ENCODE results near the gene SERPINB6. TPM values are rescaled to one million over a fixed set of nuclear protein-coding genes. Genes with fewer than 3 reads are reported as not detected.

The SERPINB6 gene
- total RNA-seq, 1 experiment from 2014 or later, result 131 TPM

DNA sequence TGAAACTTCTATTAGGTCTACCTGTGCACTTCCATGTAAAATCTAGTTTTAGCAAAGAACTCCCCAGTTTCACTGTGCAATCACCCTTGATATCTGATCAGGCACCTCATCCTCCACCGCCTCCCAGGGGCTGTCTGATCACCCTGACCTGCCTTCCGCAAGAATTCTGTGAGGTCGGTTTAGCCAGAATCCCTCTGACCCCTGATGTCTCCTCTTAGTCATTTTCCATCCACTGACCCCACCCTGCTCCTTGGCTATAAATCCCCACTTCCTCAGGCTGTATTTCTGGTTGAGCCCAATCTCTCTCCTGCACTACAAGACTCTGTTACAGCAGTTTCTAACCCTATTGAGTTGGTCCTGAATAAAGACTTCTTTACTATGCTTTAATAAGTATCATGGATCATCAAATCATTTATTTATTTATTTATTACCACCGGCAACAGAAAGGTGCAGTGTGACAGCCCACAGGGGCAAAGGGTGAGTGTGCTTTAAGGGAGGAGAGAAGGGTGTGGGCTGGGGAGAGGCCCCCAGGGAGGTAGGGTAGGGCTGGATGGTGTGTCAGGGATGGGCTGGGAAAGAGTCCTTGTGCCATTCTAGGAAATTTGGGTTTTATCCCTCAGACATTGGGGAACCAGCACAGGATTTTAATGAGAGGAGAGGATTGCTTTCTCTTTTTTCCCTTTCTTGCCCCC lies 11.2 kb upstream of the SERPINB6 start:
- Histone ChIP-seq H3K27me3 (ENCODE audit: control insufficient read depth, insufficient read depth, low read length) (no peaks in the 10 kb centered on the region), H3K36me3 (ENCODE audit: control insufficient read depth, insufficient read depth, low read length) (no peaks in the 10 kb centered on the region), H3K4me3 (ENCODE audit: low read depth in 2 of 2, low read length in 2 of 2) (no peak overlapping the region), H3K4me1 (ENCODE audit: control insufficient read depth, insufficient read depth, low read length) (peaks cover 9% of the 10 kb centered on the region), H3K27ac (ENCODE audit: low read length) (no peak overlapping the region), H3K9me3 (ENCODE audit: control insufficient read depth, insufficient read depth, low read depth, low read length) (no peaks in the 10 kb centered on the region)
- no peak for ATAC-seq
- in situ Hi-C loops (cut with HindIII; ENCODE audit: low pct_unique_long_range_greater_than_20kb, low sequenced_read_pairs) (no loop called here), intact Hi-C loops (cut with micrococcal nuclease; ENCODE audit: unreplicated experiment) (no loop called here)
- ChIA-PET POLR2A (interaction anchor here (0.7 kb wide), 1 partner anchor 201 kb away, joined by 8 read pairs; no protein-coding TSS in a partner anchor), CTCF (no interaction called here)
- no peak for DNase-seq (ENCODE audit: low read depth, low spot score)
- TF ChIP-seq SIN3A (IDR thresholded peaks at IDR 0.05; ENCODE audit: borderline replicate concordance, insufficient read depth, low read depth, low read length) (no peak), TCF7L2 (IDR thresholded peaks at IDR 0.05; ENCODE audit: low read depth, low read length) (no peak), POLR2AphosphoS5 (IDR thresholded peaks at IDR 0.05; ENCODE audit: low read depth, low read length) (no peak)
- TF ChIP-seq, protein P1, sequence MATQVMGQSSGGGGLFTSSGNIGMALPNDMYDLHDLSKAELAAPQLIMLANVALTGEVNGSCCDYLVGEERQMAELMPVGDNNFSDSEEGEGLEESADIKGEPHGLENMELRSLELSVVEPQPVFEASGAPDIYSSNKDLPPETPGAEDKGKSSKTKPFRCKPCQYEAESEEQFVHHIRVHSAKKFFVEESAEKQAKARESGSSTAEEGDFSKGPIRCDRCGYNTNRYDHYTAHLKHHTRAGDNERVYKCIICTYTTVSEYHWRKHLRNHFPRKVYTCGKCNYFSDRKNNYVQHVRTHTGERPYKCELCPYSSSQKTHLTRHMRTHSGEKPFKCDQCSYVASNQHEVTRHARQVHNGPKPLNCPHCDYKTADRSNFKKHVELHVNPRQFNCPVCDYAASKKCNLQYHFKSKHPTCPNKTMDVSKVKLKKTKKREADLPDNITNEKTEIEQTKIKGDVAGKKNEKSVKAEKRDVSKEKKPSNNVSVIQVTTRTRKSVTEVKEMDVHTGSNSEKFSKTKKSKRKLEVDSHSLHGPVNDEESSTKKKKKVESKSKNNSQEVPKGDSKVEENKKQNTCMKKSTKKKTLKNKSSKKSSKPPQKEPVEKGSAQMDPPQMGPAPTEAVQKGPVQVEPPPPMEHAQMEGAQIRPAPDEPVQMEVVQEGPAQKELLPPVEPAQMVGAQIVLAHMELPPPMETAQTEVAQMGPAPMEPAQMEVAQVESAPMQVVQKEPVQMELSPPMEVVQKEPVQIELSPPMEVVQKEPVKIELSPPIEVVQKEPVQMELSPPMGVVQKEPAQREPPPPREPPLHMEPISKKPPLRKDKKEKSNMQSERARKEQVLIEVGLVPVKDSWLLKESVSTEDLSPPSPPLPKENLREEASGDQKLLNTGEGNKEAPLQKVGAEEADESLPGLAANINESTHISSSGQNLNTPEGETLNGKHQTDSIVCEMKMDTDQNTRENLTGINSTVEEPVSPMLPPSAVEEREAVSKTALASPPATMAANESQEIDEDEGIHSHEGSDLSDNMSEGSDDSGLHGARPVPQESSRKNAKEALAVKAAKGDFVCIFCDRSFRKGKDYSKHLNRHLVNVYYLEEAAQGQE (IDR thresholded peaks at IDR 0.05; ENCODE audit: insufficient read depth in 1 of 2, low read depth in 2 of 2, low read length in 1 of 2), result no peak
- TF ChIP-seq, protein P2, sequence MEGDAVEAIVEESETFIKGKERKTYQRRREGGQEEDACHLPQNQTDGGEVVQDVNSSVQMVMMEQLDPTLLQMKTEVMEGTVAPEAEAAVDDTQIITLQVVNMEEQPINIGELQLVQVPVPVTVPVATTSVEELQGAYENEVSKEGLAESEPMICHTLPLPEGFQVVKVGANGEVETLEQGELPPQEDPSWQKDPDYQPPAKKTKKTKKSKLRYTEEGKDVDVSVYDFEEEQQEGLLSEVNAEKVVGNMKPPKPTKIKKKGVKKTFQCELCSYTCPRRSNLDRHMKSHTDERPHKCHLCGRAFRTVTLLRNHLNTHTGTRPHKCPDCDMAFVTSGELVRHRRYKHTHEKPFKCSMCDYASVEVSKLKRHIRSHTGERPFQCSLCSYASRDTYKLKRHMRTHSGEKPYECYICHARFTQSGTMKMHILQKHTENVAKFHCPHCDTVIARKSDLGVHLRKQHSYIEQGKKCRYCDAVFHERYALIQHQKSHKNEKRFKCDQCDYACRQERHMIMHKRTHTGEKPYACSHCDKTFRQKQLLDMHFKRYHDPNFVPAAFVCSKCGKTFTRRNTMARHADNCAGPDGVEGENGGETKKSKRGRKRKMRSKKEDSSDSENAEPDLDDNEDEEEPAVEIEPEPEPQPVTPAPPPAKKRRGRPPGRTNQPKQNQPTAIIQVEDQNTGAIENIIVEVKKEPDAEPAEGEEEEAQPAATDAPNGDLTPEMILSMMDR (IDR thresholded peaks at IDR 0.05), result no peak
- no TSS peak for BruUV-seq (replicated peaks)

DNA sequence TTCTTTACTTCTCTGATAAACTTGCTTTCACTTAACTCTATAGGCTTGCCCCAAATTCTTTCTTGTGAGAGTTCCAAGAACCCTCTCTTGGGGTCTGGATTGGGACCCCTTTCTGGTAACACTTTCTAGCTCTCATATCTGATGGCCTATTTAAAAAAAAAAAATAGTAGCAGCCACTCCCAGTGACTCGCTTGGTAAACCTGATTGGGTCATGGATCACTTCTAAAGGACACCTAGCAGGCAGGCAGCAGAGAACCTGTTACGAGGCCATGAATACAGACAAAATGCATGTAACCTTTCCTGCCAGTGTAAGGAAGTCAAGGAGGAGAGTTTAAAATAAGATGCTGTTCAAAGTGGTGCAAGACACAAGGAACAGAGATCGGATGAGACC lies 9.1 kb upstream of the SERPINB6 start:
- H3K27ac ChIP-seq (ENCODE audit: low read length), result no peak overlapping the region
- ATAC-seq, result no peak

More for the DNA sequence above, 9.1 kb upstream of the SERPINB6 start:
- no peaks in the 10 kb centered on the region for H3K36me3 ChIP-seq (ENCODE audit: control insufficient read depth, insufficient read depth, low read length)
- no peak overlapping the region for H3K4me3 ChIP-seq (ENCODE audit: low read depth in 2 of 2, low read length in 2 of 2)
- TF ChIP-seq, protein P1 (IDR thresholded peaks at IDR 0.05; ENCODE audit: insufficient read depth in 1 of 2, low read depth in 2 of 2, low read length in 1 of 2), result no peak
- TF ChIP-seq TCF7L2 (IDR thresholded peaks at IDR 0.05; ENCODE audit: low read depth, low read length) (no peak), POLR2AphosphoS5 (IDR thresholded peaks at IDR 0.05; ENCODE audit: low read depth, low read length) (no peak)
- TF ChIP-seq, protein P2 (IDR thresholded peaks at IDR 0.05), result no peak
- no TSS peak for BruUV-seq (replicated peaks)
- POLR2A ChIA-PET, result interaction anchor here (0.7 kb wide), 1 partner anchor 38 kb away, joined by 3 read pairs; no protein-coding TSS in a partner anchor
- in situ Hi-C loops (cut with HindIII; ENCODE audit: low pct_unique_long_range_greater_than_20kb, low sequenced_read_pairs), result no loop called here
- CTCF ChIA-PET, result no interaction called here
- no peaks in the 10 kb centered on the region for H3K27me3 ChIP-seq (ENCODE audit: control insufficient read depth, insufficient read depth, low read length)
- no peaks in the 10 kb centered on the region for H3K9me3 ChIP-seq (ENCODE audit: control insufficient read depth, insufficient read depth, low read depth, low read length)
- intact Hi-C loops (cut with micrococcal nuclease; ENCODE audit: unreplicated experiment), result no loop called here
- DNase-seq (ENCODE audit: low read depth, low spot score), result no peak
- peaks cover 6% of the 10 kb centered on the region; the same call in 1 of the 2 replicates for H3K4me1 ChIP-seq (ENCODE audit: control insufficient read depth, insufficient read depth, low read length)
